LoVo (cell line): ENCODE measurements around the gene KLC1.
A peak's percentile ranks its signal among the peaks of the same experiment; 100 is the strongest.
"Not testable (repeated sequence)": the region's sequence is repeated elsewhere in the genome, so short reads cannot be mapped to it uniquely, and the experiment has no call there.

Experiments
- DNase-seq: peaks from one replicate; pipeline ENCODE4 v3.0.0-alpha.2; 2016; ENCODE audit warnings: low spot score

The KLC1 gene

GRCh38 chr14:103691655-103692054, 62.6 kb downstream of the KLC1 start:
- DNase-seq, result not testable (repeated sequence)

- DNase-seq, result no peak
Measured at GRCh38 chr14:103692159-103692558, 63.1 kb downstream of the KLC1 start.

DNA sequence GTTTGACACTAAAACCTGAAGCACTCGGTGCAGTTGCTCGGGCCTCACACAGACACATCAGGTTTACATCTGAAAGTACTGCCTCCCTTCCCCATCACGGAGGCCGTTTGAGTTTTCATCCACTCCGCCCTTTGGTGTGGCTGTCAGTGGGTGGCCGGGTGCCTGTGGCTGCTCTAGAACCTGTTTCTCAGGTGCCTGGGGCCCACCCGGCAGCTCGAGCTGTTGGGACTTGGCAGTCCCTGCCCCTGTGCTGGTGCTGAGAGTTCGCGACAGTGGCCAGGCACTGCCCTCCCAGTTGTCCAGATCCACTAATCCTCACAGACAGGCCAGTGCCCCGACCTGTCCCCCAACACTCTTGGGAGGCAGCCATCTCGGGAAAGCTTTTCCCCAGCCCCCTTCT, 63.9 kb downstream of the KLC1 start:
- DNase-seq, result no peak

GRCh38 chr14:103693515-103693914, 64.5 kb downstream of the KLC1 start:
- DNase-seq, result peak; percentile 44

- no peak for DNase-seq
Measured at GRCh38 chr14:103694572-103695026, 65.6 kb downstream of the KLC1 start.

GRCh38 chr14:103695296-103696069, 66.5 kb downstream of the KLC1 start:
- no peak for DNase-seq

- DNase-seq, result no peak
Measured at GRCh38 chr14:103696070-103696402, 67.0 kb downstream of the KLC1 start.

GRCh38 chr14:103696466-103697071, 67.6 kb downstream of the KLC1 start:
- DNase-seq, result no peak

GRCh38 chr14:103697206-103697602, 68.2 kb downstream of the KLC1 start:
- DNase-seq, result no peak

- no peak for DNase-seq
Measured at GRCh38 chr14:103697603-103698379, 68.8 kb downstream of the KLC1 start.

- no peak for DNase-seq
Measured at GRCh38 chr14:103698380-103699260, 69.6 kb downstream of the KLC1 start.

DNA sequence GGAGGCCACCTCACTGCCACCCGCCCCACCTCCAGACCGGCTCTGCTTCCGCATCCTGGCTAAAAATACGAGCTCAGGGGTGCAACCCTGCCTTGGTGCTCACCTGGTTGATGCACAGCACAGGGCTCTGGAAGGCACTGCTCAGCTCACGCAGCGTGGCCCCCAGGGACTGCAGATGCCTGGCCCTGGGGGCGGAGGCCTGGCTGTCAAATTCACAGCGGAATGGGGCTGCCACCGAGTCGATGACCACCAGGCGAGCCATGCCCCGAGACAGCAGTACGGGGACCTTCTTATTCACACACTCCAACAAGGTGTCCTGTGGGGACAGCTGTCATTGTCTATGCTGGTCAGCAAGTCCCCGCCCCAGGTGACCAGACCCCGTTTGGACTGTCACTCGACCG, 70.2 kb downstream of the KLC1 start:
- no peak for DNase-seq

- DNase-seq, result no peak
Measured at GRCh38 chr14:103699901-103700752, 71.1 kb downstream of the KLC1 start.

DNA sequence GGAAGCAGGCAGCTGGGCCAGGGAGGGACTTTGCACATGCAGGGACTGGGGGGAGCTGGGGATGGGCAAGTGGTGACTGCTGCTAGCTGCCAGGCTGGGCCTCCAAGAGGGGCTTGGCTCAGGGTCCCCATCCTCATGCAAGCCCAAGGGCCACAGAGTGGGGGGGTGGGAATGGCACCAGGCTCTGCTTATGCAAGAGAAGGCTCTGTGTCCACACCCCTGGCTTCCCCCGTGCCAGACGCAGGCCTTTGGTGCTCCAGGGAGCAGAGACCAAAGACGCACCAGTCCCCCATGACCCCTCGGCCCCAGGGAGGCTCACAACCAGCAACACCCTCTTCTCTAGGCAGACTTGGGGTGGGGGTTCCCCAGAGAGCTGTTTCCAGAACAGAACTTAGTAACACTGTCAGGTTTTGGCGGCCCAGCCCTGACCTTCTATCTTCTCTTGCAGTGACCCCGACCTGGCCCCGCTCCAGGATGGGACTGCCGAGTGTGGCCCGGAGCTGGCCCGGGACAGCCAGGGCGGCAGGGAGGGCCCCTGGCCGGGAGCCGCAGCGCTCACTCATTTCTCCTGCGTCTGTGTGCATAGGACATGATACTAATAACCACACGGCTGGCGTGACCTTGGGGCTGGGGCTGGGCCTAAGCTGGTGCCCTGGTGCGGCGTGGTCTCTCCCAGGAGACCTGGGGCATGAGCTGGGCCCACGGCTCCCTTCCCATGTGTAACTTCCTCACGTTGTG, 71.9 kb downstream of the KLC1 start:
- no peak for DNase-seq

DNA sequence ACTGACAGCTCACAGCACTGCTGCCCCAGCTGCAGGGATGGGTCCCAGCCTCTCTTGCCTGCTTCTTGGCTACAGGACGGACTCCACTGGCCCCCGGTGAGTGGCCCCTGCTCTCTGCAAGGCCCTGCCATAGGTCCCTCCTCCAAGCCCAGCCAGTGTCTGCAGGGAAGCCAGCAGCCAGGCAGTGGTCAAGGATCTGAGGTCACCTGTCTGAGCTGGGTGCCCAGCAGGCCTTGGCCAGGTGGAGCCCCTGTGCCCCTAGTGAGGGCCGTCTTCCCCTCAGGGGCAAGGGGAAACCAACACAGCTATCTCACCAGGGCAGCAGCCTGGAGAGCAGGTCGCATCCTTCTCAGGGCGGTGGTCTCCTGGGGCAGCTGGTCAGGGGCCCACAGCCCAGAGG, 73.1 kb downstream of the KLC1 start:
- DNase-seq, result no peak

- no peak for DNase-seq
Measured at GRCh38 chr14:103702497-103703432, 73.8 kb downstream of the KLC1 start.

GRCh38 chr14:103703433-103704385, 74.7 kb downstream of the KLC1 start:
- DNase-seq, result no peak

DNA sequence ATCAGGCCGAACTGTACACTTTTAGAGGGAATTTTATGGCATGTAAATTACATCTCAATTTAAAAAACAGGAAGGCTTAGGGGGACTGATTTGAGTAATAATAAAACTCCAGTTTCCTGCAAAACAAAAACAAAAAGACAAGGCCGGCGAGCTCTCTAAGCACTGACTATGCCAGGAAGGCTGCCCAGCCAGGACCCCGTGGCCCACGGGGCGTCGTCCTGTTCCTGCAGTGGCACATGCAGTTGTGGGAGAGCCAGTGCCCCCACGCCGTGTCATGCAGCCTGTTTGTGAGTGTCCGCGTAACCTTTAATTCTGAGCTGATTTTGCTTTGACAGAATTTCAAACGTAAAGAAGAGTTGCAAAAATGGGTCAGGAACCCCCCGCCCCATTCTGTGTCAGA, 75.7 kb downstream of the KLC1 start:
- no peak for DNase-seq
